Stimulated activated CD8-positive, alpha-beta memory T cell treated with anti-CD3 and anti-CD28 coated beads, Interleukin-12 subunit alpha, Interleukin-12 subunit beta, amount 100 ng/mL, for 24 hours (primary cell): Measurements from ENCODE around the gene POTEJ.
"Not testable (repeated sequence)": the region's sequence is repeated elsewhere in the genome, so short reads cannot be mapped to it uniquely, and the experiment has no call there.

Source experiments
- DNase-seq: peaks from one replicate; pipeline ENCODE4 v3.0.0-alpha.2; 2020; ENCODE audit errors: extremely low read depth

POTEJ gene

GRCh38 chr2:130601648-130602302 is 9.5 kb upstream of the POTEJ start:
- not testable (repeated sequence) for DNase-seq

- DNase-seq = not testable (repeated sequence)
Observed at GRCh38 chr2:130608276-130609001, 2.8 kb upstream of the POTEJ start.

GRCh38 chr2:130609002-130609920 is 2.0 kb upstream of the POTEJ start:
- DNase-seq = not testable (repeated sequence)

- not testable (repeated sequence) for DNase-seq
Observed at GRCh38 chr2:130610486-130610885, 754 bp upstream of the POTEJ start.

- DNase-seq = not testable (repeated sequence)
Observed at GRCh38 chr2:130628784-130629475, 17.7 kb downstream of the POTEJ start.

GRCh38 chr2:130638973-130639372 is 27.7 kb downstream of the POTEJ start:
- DNase-seq = not testable (repeated sequence)

- DNase-seq = not testable (repeated sequence)
Observed at GRCh38 chr2:130641688-130642087, 30.4 kb downstream of the POTEJ start.

- DNase-seq = not testable (repeated sequence)
Observed at GRCh38 chr2:130649285-130649684, 38.0 kb downstream of the POTEJ start.

- DNase-seq = not testable (repeated sequence)
Observed at GRCh38 chr2:130664506-130664905, 53.3 kb downstream of the POTEJ start.

- DNase-seq = not testable (repeated sequence)
Observed at GRCh38 chr2:130665596-130665995, 54.4 kb downstream of the POTEJ start.

- DNase-seq = not testable (repeated sequence)
Observed at GRCh38 chr2:130667516-130667915, 56.3 kb downstream of the POTEJ start.

GRCh38 chr2:130670026-130670745 is 58.9 kb downstream of the POTEJ start:
- DNase-seq = not testable (repeated sequence)

GRCh38 chr2:130692041-130692770 is 81.0 kb downstream of the POTEJ start:
- DNase-seq = not testable (repeated sequence)

GRCh38 chr2:130693474-130693873 is 82.2 kb downstream of the POTEJ start:
- DNase-seq = not testable (repeated sequence)

GRCh38 chr2:130703250-130703649 is 92.0 kb downstream of the POTEJ start:
- not testable (repeated sequence) for DNase-seq
